ENCODE data around the gene ZNF397. TPM values are rescaled to one million over a fixed set of nuclear protein-coding genes. Genes with fewer than 3 reads are reported as not detected.
A peak's percentile ranks its signal among the peaks of the same experiment; 100 is the strongest.
"Not testable (repeated sequence)": the region's sequence is repeated elsewhere in the genome, so short reads cannot be mapped to it uniquely, and the experiment has no call there.

Gene ZNF397
- total and polyA plus RNA-seq, 9 of the 15 experiments (the other 6 are each of a cell fraction or from before 2014, with no cell fraction given): 6.4 to 24.2 (median 19.3) TPM

GRCh38 chr18:35219331-35219730, 21.5 kb upstream of the ZNF397 start (continued):
- TF ChIP-seq E2F6 (IDR thresholded peaks at IDR 0.05; ENCODE audit: borderline replicate concordance in 1 of 2, extremely low read depth in 1 of 2, insufficient read depth in 1 of 2, insufficient read length in 1 of 2, low read depth in 1 of 2, low read length in 1 of 2, poor library complexity in 1 of 2, severe bottlenecking in 1 of 2) (peak in 1 of 2 experiments; percentile 17), JUN (IDR thresholded peaks at IDR 0.05; ENCODE audit: borderline replicate concordance, low read depth, low read length) (0 out of 2 replicates have a peak, but pooled peaks have one; percentile 11)
- TF ChIP-seq JUN (CRISPR knock-in tag; IDR thresholded peaks at IDR 0.05; ENCODE audit: borderline replicate concordance): not testable (repeated sequence)

GRCh38 chr18:35220424-35220823, 20.4 kb upstream of the ZNF397 start:
- WGBS (ENCODE audit: insufficient coverage, low coverage, missing lambda C conversion rate): 54% methylated on average over 6 of the region's 6 CpGs
- DNase-seq (ENCODE audit: extremely low read depth in 1 of 4, low spot score in 3 of 4) (no peak), ATAC-seq (no peak), FAIRE-seq (no peak)
- Histone ChIP-seq H4K20me1 (replicated peaks; ENCODE audit: control insufficient read depth, insufficient read depth, low read length) (no peaks in the 10 kb centered on the region), H3K27me3 (ENCODE audit: control insufficient read depth in 2 of 2, insufficient read depth in 2 of 2, low read length in 2 of 2) (no peaks in the 10 kb centered on the region; a peak in 1 of 5 replicates), H3K79me2 (ENCODE audit: control insufficient read depth, insufficient read depth, low read length) (no peaks in the 10 kb centered on the region), H3K9me1 (ENCODE audit: control insufficient read depth, insufficient read depth, low read length) (no peaks in the 10 kb centered on the region), H3K27ac (ENCODE audit: extremely low read depth, low read depth, low read length) (no peak overlapping the region), H3K4me2 (ENCODE audit: insufficient read depth, low read length) (no peak overlapping the region), H3K4me3 (no peak overlapping the region), H3K36me3 (ENCODE audit: control insufficient read depth, insufficient read depth, low read length) (no peaks in the 10 kb centered on the region), H3K4me1 (replicated peaks in 1 of 2; ENCODE audit: control insufficient read depth in 2 of 2, insufficient read depth in 2 of 2, low read length in 2 of 2) (no peaks in the 10 kb centered on the region; a peak in 1 of 5 replicates), H3K9me3 (replicated peaks; ENCODE audit: control insufficient read depth, insufficient read depth, low read depth, low read length) (no peaks in the 10 kb centered on the region), H3K9ac (ENCODE audit: insufficient read depth in 1 of 2, low read depth in 2 of 2, low read length in 2 of 2) (no peak overlapping the region), H2AFZ (ENCODE audit: low read depth, low read length) (no peak overlapping the region)
- no TSS peak for BruUV-seq (replicated peaks)
- in situ Hi-C loops (cut with MboI) (no loop called here), intact Hi-C loops (cut with micrococcal nuclease) (no loop called here)
- ChIA-PET CTCF (ENCODE audit: low intra/inter-chr PET ratio) (no interaction called here), POLR2A (no interaction called here)
- TF ChIP-seq, protein P1, sequence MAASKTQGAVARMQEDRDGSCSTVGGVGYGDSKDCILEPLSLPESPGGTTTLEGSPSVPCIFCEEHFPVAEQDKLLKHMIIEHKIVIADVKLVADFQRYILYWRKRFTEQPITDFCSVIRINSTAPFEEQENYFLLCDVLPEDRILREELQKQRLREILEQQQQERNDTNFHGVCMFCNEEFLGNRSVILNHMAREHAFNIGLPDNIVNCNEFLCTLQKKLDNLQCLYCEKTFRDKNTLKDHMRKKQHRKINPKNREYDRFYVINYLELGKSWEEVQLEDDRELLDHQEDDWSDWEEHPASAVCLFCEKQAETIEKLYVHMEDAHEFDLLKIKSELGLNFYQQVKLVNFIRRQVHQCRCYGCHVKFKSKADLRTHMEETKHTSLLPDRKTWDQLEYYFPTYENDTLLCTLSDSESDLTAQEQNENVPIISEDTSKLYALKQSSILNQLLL (CRISPR knock-in tag; IDR thresholded peaks at IDR 0.05; ENCODE audit: borderline replicate concordance): no peak
- TF ChIP-seq CHD2 (IDR thresholded peaks at IDR 0.05; ENCODE audit: low read depth, low read length) (no peak), ZNF431 (CRISPR knock-in tag; IDR thresholded peaks at IDR 0.05) (no peak), UBTF (IDR thresholded peaks at IDR 0.05; ENCODE audit: borderline replicate concordance in 1 of 2, low read depth in 2 of 2, low read length in 2 of 2) (no peak), ZNF197 (CRISPR knock-in tag; IDR thresholded peaks at IDR 0.05; ENCODE audit: low read depth) (no peak), SRSF7 (optimal IDR thresholded peaks at IDR 0.05; ENCODE audit: low read depth, low read length) (no peak)
- TF ChIP-seq, protein P2, sequence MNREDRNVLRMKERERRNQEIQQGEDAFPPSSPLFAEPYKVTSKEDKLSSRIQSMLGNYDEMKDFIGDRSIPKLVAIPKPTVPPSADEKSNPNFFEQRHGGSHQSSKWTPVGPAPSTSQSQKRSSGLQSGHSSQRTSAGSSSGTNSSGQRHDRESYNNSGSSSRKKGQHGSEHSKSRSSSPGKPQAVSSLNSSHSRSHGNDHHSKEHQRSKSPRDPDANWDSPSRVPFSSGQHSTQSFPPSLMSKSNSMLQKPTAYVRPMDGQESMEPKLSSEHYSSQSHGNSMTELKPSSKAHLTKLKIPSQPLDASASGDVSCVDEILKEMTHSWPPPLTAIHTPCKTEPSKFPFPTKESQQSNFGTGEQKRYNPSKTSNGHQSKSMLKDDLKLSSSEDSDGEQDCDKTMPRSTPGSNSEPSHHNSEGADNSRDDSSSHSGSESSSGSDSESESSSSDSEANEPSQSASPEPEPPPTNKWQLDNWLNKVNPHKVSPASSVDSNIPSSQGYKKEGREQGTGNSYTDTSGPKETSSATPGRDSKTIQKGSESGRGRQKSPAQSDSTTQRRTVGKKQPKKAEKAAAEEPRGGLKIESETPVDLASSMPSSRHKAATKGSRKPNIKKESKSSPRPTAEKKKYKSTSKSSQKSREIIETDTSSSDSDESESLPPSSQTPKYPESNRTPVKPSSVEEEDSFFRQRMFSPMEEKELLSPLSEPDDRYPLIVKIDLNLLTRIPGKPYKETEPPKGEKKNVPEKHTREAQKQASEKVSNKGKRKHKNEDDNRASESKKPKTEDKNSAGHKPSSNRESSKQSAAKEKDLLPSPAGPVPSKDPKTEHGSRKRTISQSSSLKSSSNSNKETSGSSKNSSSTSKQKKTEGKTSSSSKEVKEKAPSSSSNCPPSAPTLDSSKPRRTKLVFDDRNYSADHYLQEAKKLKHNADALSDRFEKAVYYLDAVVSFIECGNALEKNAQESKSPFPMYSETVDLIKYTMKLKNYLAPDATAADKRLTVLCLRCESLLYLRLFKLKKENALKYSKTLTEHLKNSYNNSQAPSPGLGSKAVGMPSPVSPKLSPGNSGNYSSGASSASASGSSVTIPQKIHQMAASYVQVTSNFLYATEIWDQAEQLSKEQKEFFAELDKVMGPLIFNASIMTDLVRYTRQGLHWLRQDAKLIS (CRISPR knock-in tag; IDR thresholded peaks at IDR 0.05): no peak

All from K562 (cell line).